Neural progenitor cell (in vitro differentiated cells): Measurements from ENCODE around the gene PLEKHA7. TPM values are rescaled to one million over a fixed set of nuclear protein-coding genes. Genes with fewer than 3 reads are reported as not detected.

Experiments
- DNase-seq: peaks from one replicate; pipeline ENCODE4 v3.0.0-alpha.2; 2016; ENCODE audit warnings: low spot score
- H2AFZ ChIP-seq: fragments of 200-600 bp; sonication (generic); replicated peaks from 2 replicates; pipeline ENCODE4 v1.6.1; 2016; ENCODE audit warnings: antibody characterized with exemption
- H3F3A ChIP-seq: fragments of 200-600 bp; sonication (generic); 2 replicates; pipeline ENCODE4 v1.6.1; 2016; ENCODE audit warnings: antibody characterized with exemption, low read depth
- H3K27ac ChIP-seq: fragments of 200-600 bp; sonication (generic); 2 replicates; pipeline ENCODE4 v1.5.1; 2016; ENCODE audit warnings: mild to moderate bottlenecking
- H3K27me3 ChIP-seq: fragments of 200-600 bp; sonication (generic); 2 replicates; pipeline ENCODE4 v1.6.1; 2016; ENCODE audit warnings: mild to moderate bottlenecking, moderate library complexity
- H3K36me3 ChIP-seq: fragments of 200-600 bp; sonication (generic); 2 replicates; pipeline ENCODE4 v1.5.1; 2016
- H3K4me1 ChIP-seq: fragments of 200-600 bp; sonication (generic); 2 replicates; pipeline ENCODE4 v1.6.1; 2016; ENCODE audit warnings: mixed run types
- H3K4me2 ChIP-seq: fragments of 200-600 bp; sonication (generic); 2 replicates; pipeline ENCODE4 v1.6.1; 2016
- H3K4me3 ChIP-seq: fragments of 200-600 bp; sonication (generic); 2 replicates; pipeline ENCODE4 v1.5.1; 2016
- H3K79me2 ChIP-seq: fragments of 200-600 bp; sonication (generic); 2 replicates; pipeline ENCODE4 v1.6.1; 2016; ENCODE audit warnings: low read depth
- H3K9ac ChIP-seq: fragments of 200-600 bp; sonication (generic); 2 replicates; pipeline ENCODE4 v1.6.1; 2016
- H3K9me3 ChIP-seq: fragments of 200-600 bp; sonication (generic); 2 replicates; pipeline ENCODE4 v1.5.1; 2016; ENCODE audit warnings: low read depth
- H4K20me1 ChIP-seq: fragments of 200-600 bp; sonication (generic); 2 replicates; pipeline ENCODE4 v1.6.1; 2016; ENCODE audit warnings: low read depth
- H3K27ac Mint-ChIP-seq: 3 replicates; pipeline ENCODE4 v1.8.0; 2021; ENCODE audit warnings: mixed read lengths
- H3K27me3 Mint-ChIP-seq: 2 replicates; pipeline ENCODE4 v1.8.0; 2022; ENCODE audit warnings: low read depth, mild to moderate bottlenecking, inconsistent platforms, moderate library complexity, mixed read lengths; ENCODE audit not compliant: insufficient read depth
- H3K36me3 Mint-ChIP-seq: 3 replicates; pipeline ENCODE4 v1.8.0; 2021; ENCODE audit warnings: mixed read lengths
- H3K4me1 Mint-ChIP-seq: 3 replicates; pipeline ENCODE4 v1.8.0; 2021; ENCODE audit warnings: mixed read lengths
- H3K4me3 Mint-ChIP-seq: 3 replicates; pipeline ENCODE4 v1.8.0; 2021; ENCODE audit warnings: mild to moderate bottlenecking, moderate library complexity, mixed read lengths
- H3K9me3 Mint-ChIP-seq: 3 replicates; pipeline ENCODE4 v1.8.0; 2020; ENCODE audit warnings: mixed read lengths
- EZH2 ChIP-seq: fragments of 200-600 bp; sonication (generic); IDR thresholded peaks from 2 replicates; pipeline ENCODE4 v1.6.1; 2017; ENCODE audit warnings: antibody characterized with exemption, mild to moderate bottlenecking, moderate library complexity
- EZH2phosphoT487 ChIP-seq: fragments of 200-600 bp; sonication (generic); IDR thresholded peaks from 2 replicates; pipeline ENCODE4 v1.6.1; 2017; ENCODE audit warnings: antibody characterized with exemption
- total RNA-seq: library from RNA; depleted of rRNA; stranded (reverse); fragments of >200 nt; gene quantifications from 2 replicates; pipeline ENCODE4 v1.2.3, GENCODE V29; 2015; ENCODE audit warnings: low replicate concordance
- TF ChIP-seq, protein P1 (sequence below): fragments of 200-600 bp; sonication (generic); IDR thresholded peaks from 2 replicates; pipeline ENCODE4 v1.5.1; 2017; ENCODE audit warnings: antibody characterized with exemption, mild to moderate bottlenecking

Gene PLEKHA7
- total RNA-seq, 1 donor from 2014 or later, result 20.3 TPM

DNA sequence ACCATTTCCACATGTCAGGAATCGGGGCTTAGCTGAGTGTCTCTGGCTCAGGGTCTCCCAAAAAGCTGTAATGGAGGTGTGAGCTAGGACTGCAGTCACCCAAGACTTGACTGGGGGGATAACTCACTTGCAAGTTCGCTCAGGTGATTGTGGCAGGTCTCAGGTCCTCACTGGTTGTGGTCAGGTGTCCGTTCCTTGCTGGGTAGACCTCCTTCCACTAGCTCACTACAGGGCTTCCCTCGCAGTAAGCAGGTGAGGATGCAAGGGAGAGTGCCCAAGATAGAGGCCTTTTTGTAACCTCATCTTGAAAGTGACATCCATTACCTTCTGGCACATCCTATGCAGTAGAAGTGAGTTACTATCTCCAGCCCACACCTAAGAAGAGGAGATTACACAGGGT is 246.3 kb downstream of the PLEKHA7 start:
- H3K4me2 ChIP-seq, result no peak overlapping the region
- Mint-ChIP-seq H3K36me3 (no peaks in the 10 kb centered on the region), H3K9me3 (no peaks in the 10 kb centered on the region), H3K4me1 (no peaks in the 10 kb centered on the region), H3K27me3 (peaks cover 5% of the 10 kb centered on the region), H3K4me3 (no peak overlapping the region), H3K27ac (no peak overlapping the region)
- H3K79me2 ChIP-seq, result no peaks in the 10 kb centered on the region
- H3K9me3 ChIP-seq, result no peaks in the 10 kb centered on the region
- no peaks in the 10 kb centered on the region for H3K27me3 ChIP-seq
- no peak overlapping the region for H3K9ac ChIP-seq
- H4K20me1 ChIP-seq, result no peaks in the 10 kb centered on the region
- H2AFZ ChIP-seq, result no peak overlapping the region
- TF ChIP-seq EZH2 (no peak), EZH2phosphoT487 (no peak)
- TF ChIP-seq, protein P1, sequence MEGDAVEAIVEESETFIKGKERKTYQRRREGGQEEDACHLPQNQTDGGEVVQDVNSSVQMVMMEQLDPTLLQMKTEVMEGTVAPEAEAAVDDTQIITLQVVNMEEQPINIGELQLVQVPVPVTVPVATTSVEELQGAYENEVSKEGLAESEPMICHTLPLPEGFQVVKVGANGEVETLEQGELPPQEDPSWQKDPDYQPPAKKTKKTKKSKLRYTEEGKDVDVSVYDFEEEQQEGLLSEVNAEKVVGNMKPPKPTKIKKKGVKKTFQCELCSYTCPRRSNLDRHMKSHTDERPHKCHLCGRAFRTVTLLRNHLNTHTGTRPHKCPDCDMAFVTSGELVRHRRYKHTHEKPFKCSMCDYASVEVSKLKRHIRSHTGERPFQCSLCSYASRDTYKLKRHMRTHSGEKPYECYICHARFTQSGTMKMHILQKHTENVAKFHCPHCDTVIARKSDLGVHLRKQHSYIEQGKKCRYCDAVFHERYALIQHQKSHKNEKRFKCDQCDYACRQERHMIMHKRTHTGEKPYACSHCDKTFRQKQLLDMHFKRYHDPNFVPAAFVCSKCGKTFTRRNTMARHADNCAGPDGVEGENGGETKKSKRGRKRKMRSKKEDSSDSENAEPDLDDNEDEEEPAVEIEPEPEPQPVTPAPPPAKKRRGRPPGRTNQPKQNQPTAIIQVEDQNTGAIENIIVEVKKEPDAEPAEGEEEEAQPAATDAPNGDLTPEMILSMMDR, result no peak
- H3K4me1 ChIP-seq, result no peaks in the 10 kb centered on the region
- H3K27ac ChIP-seq, result no peak overlapping the region
- no peak for DNase-seq
- no peaks in the 10 kb centered on the region for H3K36me3 ChIP-seq
- no peaks in the 10 kb centered on the region for H3F3A ChIP-seq
- H3K4me3 ChIP-seq, result no peak overlapping the region

DNA sequence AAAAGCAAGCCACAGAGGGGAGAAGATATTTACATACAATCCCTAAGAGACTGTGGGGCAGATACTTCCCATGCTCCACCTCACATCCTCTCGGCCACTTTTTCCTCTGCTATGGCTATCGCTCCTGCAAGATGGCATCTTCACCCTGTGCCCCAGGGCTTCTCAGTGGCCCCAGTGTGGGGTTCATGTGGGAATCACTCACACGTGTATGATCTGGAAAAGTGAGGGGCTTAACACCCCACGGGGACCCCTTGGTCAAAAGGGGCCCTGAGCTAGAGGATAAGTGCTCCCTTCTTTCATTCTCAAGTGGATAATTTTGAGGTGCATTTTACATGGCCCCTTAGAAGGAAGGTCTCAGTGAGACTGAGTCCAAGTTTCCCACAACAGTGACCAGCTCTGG is 247.1 kb downstream of the PLEKHA7 start:
- no peak overlapping the region for H3K4me2 ChIP-seq
- no peak overlapping the region for H3K27ac ChIP-seq
- no peaks in the 10 kb centered on the region for H4K20me1 ChIP-seq
- no peaks in the 10 kb centered on the region for H3K4me1 ChIP-seq
- H3K79me2 ChIP-seq, result no peaks in the 10 kb centered on the region
- DNase-seq, result no peak
- H3K9me3 ChIP-seq, result no peaks in the 10 kb centered on the region
- no peaks in the 10 kb centered on the region for H3F3A ChIP-seq
- no peaks in the 10 kb centered on the region for H3K36me3 ChIP-seq
- no peak overlapping the region for H3K4me3 ChIP-seq
- no peaks in the 10 kb centered on the region for H3K9me3 Mint-ChIP-seq
- no peak overlapping the region for H2AFZ ChIP-seq
- H3K4me3 Mint-ChIP-seq, result no peak overlapping the region
- no peak overlapping the region for H3K27ac Mint-ChIP-seq
- H3K9ac ChIP-seq, result no peak overlapping the region
- peaks cover 5% of the 10 kb centered on the region for H3K27me3 Mint-ChIP-seq
- TF ChIP-seq, protein P1, result no peak
- no peak for TF ChIP-seq EZH2phosphoT487
- TF ChIP-seq EZH2, result no peak
- no peaks in the 10 kb centered on the region for H3K36me3 Mint-ChIP-seq
- H3K27me3 ChIP-seq, result no peaks in the 10 kb centered on the region
- no peaks in the 10 kb centered on the region for H3K4me1 Mint-ChIP-seq

DNA sequence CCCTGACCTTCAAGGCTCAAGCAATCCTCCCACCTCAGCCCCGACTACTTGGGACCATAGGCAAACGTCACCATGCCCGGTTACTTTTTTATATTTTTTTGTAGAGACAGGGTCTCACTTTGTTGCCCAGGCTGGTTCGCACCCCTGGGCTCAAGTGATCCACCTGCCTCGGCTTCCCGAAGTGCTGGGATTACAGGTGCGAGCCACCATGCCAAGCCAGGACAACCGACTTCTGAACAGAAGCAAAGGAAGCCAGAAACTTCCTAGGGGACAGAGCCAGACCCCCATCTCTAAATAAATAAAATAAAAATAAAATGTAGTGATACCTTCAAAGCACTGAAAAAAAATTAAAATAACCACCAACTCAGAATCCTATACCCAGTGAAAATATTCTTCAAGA is 249.3 kb downstream of the PLEKHA7 start:
- Mint-ChIP-seq H3K27me3 (no peaks in the 10 kb centered on the region), H3K4me1 (no peaks in the 10 kb centered on the region), H3K9me3 (no peaks in the 10 kb centered on the region), H3K4me3 (no peak overlapping the region), H3K27ac (no peak overlapping the region), H3K36me3 (no peaks in the 10 kb centered on the region)
- no peak for DNase-seq
- H3K4me2 ChIP-seq, result no peak overlapping the region
- no peak overlapping the region for H3K4me3 ChIP-seq
- H3K79me2 ChIP-seq, result no peaks in the 10 kb centered on the region
- H3K36me3 ChIP-seq, result no peaks in the 10 kb centered on the region
- H2AFZ ChIP-seq, result no peak overlapping the region
- no peak overlapping the region for H3K27ac ChIP-seq
- no peaks in the 10 kb centered on the region for H3K27me3 ChIP-seq
- peaks cover 7% of the 10 kb centered on the region for H3F3A ChIP-seq
- no peaks in the 10 kb centered on the region for H3K4me1 ChIP-seq
- H3K9me3 ChIP-seq, result no peaks in the 10 kb centered on the region
- no peak overlapping the region for H3K9ac ChIP-seq
- no peaks in the 10 kb centered on the region for H4K20me1 ChIP-seq
- TF ChIP-seq, protein P1, result no peak
- TF ChIP-seq EZH2 (no peak), EZH2phosphoT487 (no peak)

DNA sequence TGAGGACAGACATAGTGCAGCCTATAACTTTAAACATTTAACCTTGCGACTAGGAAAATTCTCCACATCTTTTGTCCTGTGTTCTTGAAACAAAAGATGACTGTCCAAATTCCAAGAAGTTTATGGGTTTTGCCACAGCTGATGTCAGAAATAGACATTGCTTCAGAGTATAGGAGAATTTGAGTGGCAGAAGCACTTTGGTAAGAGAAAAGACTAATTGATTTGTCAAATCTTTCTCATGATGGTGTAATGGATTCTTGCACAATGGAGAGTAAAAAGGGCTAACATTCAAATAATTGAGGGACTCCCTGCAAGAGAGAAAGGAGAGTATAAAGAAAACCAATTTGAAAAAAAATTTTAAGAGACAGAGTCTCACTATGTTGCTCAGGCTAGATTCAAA is 250.5 kb downstream of the PLEKHA7 start:
- Histone ChIP-seq H3K36me3 (no peaks in the 10 kb centered on the region), H3K27ac (no peak overlapping the region), H3K79me2 (no peaks in the 10 kb centered on the region), H3K9ac (no peak overlapping the region), H3K27me3 (no peaks in the 10 kb centered on the region), H4K20me1 (no peaks in the 10 kb centered on the region), H3F3A (peaks cover 19% of the 10 kb centered on the region), H3K4me2 (no peak overlapping the region), H2AFZ (no peak overlapping the region), H3K9me3 (no peaks in the 10 kb centered on the region), H3K4me3 (no peak overlapping the region), H3K4me1 (no peaks in the 10 kb centered on the region)
- Mint-ChIP-seq H3K9me3 (no peaks in the 10 kb centered on the region), H3K27me3 (no peaks in the 10 kb centered on the region), H3K4me1 (no peaks in the 10 kb centered on the region), H3K36me3 (peaks cover 4% of the 10 kb centered on the region), H3K4me3 (no peak overlapping the region), H3K27ac (no peak overlapping the region)
- no peak for TF ChIP-seq EZH2phosphoT487
- TF ChIP-seq, protein P1, result no peak
- no peak for TF ChIP-seq EZH2
- no peak for DNase-seq
